ENCODE results near the gene COTL1. TPM values are rescaled to one million over a fixed set of nuclear protein-coding genes. Genes with fewer than 3 reads are reported as not detected.
A peak's percentile ranks its signal among the peaks of the same experiment; 100 is the strongest.

The COTL1 gene
- total and polyA plus RNA-seq, 12 donors, result 20.1 to 93.8 (median 54.3) TPM

- peaks cover 23 to 31% of the 10 kb centered on the region in 2 donors for H3K4me1 ChIP-seq (replicated peaks in 1 of 2)
- TF ChIP-seq POLR2A (IDR thresholded peaks at IDR 0.05) (peak in 1 of 2 donors; percentile 45), CTCF (IDR thresholded peaks at IDR 0.05) (no peak)
- H3K4me3 ChIP-seq, result no peak overlapping the region
- DNase-seq, result peak; percentile 78 to 92 (median 90)
- no peaks in the 10 kb centered on the region for H3K36me3 ChIP-seq (replicated peaks in 1 of 2)
- peak overlapping the region in 4 of 5 donors; percentile 50 to 78 (median 72) for H3K27ac ChIP-seq
- no peaks in the 10 kb centered on the region for H3K27me3 ChIP-seq
- intact Hi-C loops (cut with DNase I), result no loop called here
- no peaks in the 10 kb centered on the region for H3K9me3 ChIP-seq (replicated peaks in 1 of 3)
- 6 to 40% (median 19%) methylated on average over 5 to 8 of the region's 8 CpGs for WGBS, 4 donors
Observed at GRCh38 chr16:84643180-84643583, 25.3 kb upstream of the COTL1 start.

GRCh38 chr16:84641643-84642358 is 23.9 kb upstream of the COTL1 start:
- Histone ChIP-seq H3K4me3 (no peak overlapping the region), H3K36me3 (replicated peaks in 1 of 2) (no peaks in the 10 kb centered on the region), H3K27me3 (no peaks in the 10 kb centered on the region), H3K27ac (peak overlapping the region in 2 of 5 donors; percentile 73 to 78), H3K9me3 (replicated peaks in 1 of 3) (no peaks in the 10 kb centered on the region), H3K4me1 (replicated peaks in 1 of 2) (peaks cover 18 to 26% of the 10 kb centered on the region in 2 donors)
- intact Hi-C loops (cut with DNase I), result no loop called here
- TF ChIP-seq CTCF (IDR thresholded peaks at IDR 0.05), result no peak
- TF ChIP-seq POLR2A (IDR thresholded peaks at IDR 0.05), result no peak
- 67 to 74% (median 69%) methylated on average over 3 to 6 of the region's 6 CpGs for WGBS, 4 donors
- DNase-seq, result no peak

- TF ChIP-seq POLR2A (IDR thresholded peaks at IDR 0.05), result no peak
- Histone ChIP-seq H3K27ac (no peak overlapping the region), H3K9me3 (replicated peaks in 1 of 3) (no peaks in the 10 kb centered on the region), H3K27me3 (no peaks in the 10 kb centered on the region), H3K4me1 (replicated peaks in 1 of 2) (peaks cover 18 to 26% of the 10 kb centered on the region in 2 donors), H3K4me3 (no peak overlapping the region), H3K36me3 (replicated peaks in 1 of 2) (no peaks in the 10 kb centered on the region)
- intact Hi-C loops (cut with DNase I), result no loop called here
- DNase-seq, result no peak
- WGBS, 4 donors, result 91 to 99% (median 93%) methylated on average over 4 to 5 of the region's 5 CpGs
Observed at GRCh38 chr16:84640145-84640544, 22.3 kb upstream of the COTL1 start.

GRCh38 chr16:84638231-84638806 is 20.4 kb upstream of the COTL1 start:
- no peaks in the 10 kb centered on the region for H3K27me3 ChIP-seq
- H3K27ac ChIP-seq, result no peak overlapping the region
- DNase-seq, result no peak
- H3K36me3 ChIP-seq (replicated peaks in 1 of 2), result no peaks in the 10 kb centered on the region
- no peaks in the 10 kb centered on the region for H3K9me3 ChIP-seq (replicated peaks in 1 of 3)
- H3K4me3 ChIP-seq, result no peak overlapping the region
- 89 to 98% (median 94%) methylated on average over 4 to 8 of the region's 8 CpGs for WGBS, 4 donors
- H3K4me1 ChIP-seq (replicated peaks in 1 of 2), result peaks cover 23 to 29% of the 10 kb centered on the region in 2 donors
- intact Hi-C loops (cut with DNase I), result no loop called here
- TF ChIP-seq POLR2A (IDR thresholded peaks at IDR 0.05) (no peak), CTCF (IDR thresholded peaks at IDR 0.05) (no peak)

All from adrenal gland (tissue), 12 donors.